ENCODE results near the gene THPO.

The THPO gene

DNA sequence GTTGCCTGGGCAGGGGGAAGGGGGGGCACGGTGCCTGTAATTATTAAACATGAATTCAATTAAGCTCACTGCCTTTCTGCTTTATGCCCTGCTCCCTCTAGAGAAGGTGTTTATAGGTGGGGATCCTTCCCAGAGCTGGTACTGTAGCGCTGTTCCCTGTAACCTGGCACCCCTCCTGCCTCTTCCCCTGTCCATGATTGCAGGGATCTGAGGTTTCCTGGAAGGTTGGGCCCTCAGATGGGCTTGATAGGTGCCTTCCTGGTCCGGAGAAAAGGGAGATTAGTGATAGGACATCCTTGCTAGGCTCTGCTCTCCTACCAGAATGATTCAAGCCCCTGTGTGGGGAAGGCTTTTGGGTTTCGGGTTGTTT lies 42.7 kb downstream of the THPO start:
- no peak for DNase-seq (ENCODE audit: low spot score)
- FAIRE-seq, result no peak

DNA sequence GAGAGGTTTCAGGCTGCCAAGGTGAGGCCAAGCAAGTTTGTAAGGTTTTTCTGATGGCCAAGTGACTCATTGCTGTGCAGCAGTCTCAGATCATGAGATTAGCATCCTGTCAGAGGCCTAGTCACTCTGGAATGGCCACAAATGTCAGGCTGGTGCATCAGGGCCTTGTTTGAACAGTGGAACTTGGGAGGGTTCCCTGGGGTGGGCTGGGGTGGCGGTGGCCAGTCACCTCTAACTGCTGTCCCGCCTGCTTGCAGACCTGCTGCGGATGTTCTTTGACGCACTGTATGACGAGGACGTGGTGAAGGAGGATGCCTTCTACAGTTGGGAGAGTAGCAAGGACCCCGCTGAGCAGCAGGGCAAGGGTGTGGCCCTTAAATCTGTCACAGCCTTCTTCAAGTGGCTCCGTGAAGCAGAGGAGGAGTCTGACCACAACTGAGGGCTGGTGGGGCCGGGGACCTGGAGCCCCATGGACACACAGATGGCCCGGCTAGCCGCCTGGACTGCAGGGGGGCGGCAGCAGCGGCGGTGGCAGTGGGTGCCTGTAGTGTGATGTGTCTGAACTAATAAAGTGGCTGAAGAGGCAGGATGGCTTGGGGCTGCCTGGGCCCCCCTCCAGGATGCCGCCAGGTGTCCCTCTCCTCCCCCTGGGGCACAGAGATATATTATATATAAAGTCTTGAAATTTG lies 43.4 kb downstream of the THPO start:
- FAIRE-seq (peak; percentile 79), DNase-seq (ENCODE audit: low spot score) (peak; percentile 91)

DNA sequence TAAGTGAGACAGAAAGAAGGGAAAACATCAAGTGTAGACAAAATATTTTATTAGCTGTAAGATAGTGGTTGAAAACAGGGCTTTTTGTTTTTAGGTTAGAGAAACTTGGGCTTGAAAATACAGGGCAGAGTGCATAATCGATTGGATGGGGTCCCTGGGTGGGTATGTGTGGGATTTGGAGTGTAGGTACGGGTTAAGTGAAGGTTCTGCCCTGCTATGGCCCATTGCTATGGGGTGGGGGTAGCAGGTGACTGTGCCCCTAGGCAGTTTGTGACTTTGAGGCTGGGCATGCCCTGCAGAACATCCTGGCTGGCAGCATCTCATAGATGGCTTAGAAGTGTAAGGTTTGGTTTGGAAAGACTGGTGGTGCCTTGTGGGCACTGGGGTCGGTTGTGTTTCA lies 44.3 kb downstream of the THPO start:
- FAIRE-seq (no peak), DNase-seq (ENCODE audit: low spot score) (no peak)

DNA sequence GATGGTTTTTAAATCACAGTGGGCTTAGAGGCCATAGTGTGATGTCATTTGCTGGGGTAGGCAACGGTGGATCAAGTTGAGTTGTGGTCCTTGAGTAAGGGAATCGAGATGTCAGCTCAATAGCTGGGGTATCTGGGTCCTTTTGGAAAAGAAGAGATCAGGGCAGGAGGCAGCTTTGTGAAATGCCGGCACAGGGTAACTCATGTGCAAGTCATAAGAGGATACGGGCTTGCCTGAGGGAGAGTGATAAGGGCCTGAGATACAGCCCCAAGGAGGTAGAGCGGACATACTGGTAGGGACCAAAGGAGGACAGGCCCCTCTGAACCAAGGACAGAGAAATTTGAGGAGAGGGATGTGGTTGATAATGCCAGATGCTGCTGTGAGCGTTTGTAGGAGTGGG lies 44.8 kb downstream of the THPO start:
- no peak for FAIRE-seq
- no peak for DNase-seq (ENCODE audit: low spot score)

DNA sequence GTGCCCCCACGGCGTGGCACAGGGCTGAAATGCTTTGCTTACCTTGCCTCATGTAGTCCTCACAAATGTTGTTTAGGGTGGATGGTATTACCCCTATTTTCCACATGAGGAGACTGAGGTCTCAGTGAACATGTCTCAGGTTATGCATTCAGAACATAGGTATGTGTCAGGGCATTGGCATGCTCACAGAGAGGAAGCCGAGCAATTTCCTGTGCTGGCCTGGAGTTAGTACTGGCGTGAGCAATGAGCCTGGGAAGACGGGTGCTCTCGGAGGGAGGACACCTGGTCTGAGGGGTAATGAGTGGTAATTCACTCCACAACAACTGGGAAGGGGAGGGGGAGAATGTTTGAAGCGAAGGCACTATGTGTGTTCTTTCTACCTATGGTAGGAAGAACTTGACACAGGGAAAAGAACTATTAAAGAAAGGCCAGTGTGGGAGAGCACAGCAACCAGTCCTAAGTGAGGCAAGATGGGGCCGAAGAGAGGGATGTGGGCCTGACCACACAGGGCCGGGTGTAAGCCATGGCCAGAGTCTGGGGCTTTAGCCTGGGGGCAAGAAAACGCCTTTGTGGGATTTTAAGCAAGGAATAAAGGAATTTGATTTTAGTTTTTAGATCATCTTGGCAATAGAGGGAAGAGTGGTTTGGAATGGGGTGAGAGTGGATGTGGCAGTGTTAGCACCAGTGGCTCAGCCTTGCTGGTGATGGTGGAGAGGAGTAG lies 45.5 kb downstream of the THPO start:
- peak; percentile 82 for FAIRE-seq

DNA sequence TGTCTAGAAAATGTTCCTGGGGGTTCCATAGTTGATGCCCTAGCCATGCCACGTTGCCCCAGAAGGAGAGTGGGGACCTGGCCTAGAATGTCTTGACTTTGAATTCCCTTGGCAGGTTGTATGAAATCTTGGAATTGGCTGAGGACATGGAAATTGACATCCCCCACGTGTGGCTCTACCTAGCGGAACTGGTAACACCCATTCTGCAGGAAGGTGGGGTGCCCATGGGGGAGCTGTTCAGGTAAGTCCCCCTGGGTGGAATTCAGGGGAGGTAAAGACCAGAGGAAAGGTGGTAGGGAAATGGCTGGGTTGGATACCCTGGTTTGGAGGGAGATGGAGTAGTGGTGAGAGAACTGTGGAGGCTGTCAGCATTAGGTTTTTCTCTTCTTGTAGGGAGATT lies 49.5 kb downstream of the THPO start:
- FAIRE-seq (no peak), DNase-seq (ENCODE audit: low spot score) (no peak)

More for the DNA sequence above, 45.5 kb downstream of the THPO start:
- peak; percentile 89 for DNase-seq (ENCODE audit: low spot score)

DNA sequence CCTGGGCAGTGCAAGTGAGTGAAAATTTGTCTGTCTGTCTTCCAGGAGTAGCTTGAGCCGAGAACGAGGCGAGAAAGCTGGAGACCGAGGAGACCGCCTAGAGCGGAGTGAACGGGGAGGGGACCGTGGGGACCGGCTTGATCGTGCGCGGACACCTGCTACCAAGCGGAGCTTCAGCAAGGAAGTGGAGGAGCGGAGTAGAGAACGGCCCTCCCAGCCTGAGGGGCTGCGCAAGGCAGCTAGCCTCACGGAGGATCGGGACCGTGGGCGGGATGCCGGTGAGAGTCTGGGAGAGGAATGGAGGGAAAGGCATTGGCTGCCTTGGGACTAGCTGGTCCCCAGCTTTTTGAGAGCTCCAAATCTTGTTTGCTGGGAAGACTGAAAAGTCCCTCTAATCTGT lies 50.8 kb downstream of the THPO start:
- FAIRE-seq, result no peak
- DNase-seq (ENCODE audit: low spot score), result no peak

DNA sequence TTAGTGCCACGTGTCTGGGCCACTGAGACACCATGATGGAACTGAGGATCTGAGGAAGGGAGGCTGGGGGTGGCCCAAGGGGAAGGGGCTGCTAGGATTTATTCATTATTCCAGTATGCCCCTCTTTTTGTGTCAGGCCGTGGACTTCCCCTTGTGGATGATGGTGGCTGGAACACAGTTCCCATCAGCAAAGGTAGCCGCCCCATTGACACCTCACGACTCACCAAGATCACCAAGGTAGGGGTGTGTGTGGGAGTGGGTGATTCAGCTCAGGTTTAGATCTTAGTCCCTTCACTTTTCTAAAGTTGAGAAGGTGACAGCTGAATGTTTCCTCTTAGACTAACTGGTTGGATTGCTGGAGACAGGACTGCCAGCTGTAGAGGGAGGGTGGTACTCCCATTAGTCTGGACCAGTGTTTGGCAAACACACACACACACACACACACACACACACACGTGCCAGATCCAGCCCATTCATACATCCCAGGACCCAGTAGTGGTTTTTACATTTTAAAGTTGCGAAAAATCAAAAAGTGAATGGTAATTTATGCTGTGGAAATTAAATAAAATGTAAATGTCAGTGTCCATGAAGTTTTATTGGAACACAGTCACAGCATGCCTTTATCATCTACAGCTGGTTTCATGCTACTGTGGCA lies 52.2 kb downstream of the THPO start:
- no peak for FAIRE-seq
- no peak for DNase-seq (ENCODE audit: low spot score)

DNA sequence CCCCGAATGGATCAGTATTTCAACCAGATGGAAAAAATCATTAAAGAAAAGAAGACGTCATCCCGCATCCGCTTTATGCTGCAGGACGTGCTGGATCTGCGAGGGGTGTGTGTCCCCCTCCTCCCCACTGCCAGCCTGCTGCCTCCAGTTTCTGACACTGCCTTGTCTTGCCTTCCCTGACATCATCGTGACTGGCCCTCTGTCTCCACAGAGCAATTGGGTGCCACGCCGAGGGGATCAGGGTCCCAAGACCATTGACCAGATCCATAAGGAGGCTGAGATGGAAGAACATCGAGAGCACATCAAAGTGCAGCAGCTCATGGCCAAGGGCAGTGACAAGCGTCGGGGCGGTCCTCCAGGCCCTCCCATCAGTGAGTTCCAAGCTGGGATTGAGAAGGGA lies 52.7 kb downstream of the THPO start:
- no peak for DNase-seq (ENCODE audit: low spot score)
- no peak for FAIRE-seq

DNA sequence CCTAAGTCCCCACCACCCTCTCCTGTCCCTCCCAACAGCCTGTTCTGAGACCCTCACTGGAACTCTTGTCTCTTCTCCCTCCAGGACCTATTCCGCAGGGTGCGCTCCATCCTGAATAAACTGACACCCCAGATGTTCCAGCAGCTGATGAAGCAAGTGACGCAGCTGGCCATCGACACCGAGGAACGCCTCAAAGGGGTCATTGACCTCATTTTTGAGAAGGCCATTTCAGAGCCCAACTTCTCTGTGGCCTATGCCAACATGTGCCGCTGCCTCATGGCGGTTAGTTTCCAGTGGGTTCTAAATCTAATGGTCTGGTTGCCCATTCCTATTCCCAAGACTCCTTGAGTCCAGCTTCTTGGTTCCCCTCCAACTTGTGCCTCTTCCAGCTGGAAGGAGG lies 54.3 kb downstream of the THPO start:
- no peak for DNase-seq (ENCODE audit: low spot score)
- FAIRE-seq, result no peak

DNA sequence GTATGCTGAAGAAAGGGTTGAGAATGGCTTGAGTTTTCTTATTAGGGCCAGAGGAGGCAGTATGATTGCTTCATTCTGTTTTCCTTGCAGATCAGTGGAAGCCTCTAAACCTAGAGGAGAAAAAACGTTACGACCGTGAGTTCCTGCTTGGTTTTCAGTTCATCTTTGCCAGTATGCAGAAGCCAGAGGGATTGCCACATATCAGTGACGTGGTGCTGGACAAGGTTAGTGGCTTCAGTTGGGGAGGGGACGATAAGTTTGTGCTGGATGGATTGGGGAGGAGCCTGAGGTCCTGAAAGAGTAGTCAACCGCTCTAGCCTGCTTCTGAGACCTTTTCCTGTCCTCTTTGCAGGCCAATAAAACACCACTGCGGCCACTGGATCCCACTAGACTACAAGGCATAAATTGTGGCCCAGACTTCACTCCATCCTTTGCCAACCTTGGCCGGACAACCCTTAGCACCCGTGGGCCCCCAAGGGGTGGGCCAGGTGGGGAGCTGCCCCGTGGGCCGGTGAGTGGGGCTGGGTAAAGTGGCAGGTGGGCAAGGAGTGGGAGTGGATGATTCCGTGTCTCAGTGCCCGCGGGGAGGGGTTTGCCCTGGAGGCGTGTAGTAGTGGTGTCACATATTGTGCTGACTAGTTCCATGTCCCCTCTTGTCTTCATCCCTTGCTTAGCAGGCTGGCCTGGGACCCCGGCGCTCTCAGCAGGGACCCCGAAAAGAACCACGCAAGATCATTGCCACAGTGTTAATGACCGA lies 55.1 kb downstream of the THPO start:
- no peak for FAIRE-seq
- no peak for DNase-seq (ENCODE audit: low spot score)
